GM12864 (cell line): ENCODE measurements around the gene SSH2.
"Not testable (repeated sequence)": the region's sequence is repeated elsewhere in the genome, so short reads cannot be mapped to it uniquely, and the experiment has no call there.

ENCODE experiments used
- DNase-seq: peaks from one replicate; pipeline ENCODE4 v3.0.0-alpha.2; 2011; ENCODE audit warnings: low read depth
- H3K4me3 ChIP-seq: 2 replicates; pipeline ENCODE4 v1.5.1; 2011; ENCODE audit warnings: mild to moderate bottlenecking, low read depth, low read length, control low read depth
- CTCF ChIP-seq: IDR thresholded peaks from 2 replicates; pipeline ENCODE4 v1.5.1; 2011; ENCODE audit warnings: low read depth, mild to moderate bottlenecking, moderate library complexity, low read length, control low read depth, inconsistent platforms; ENCODE audit errors: missing control alignments

SSH2 gene

GRCh38 chr17:29959658-29960337 lies 29.8 kb upstream of the SSH2 start:
- DNase-seq: no peak
- no peak for TF ChIP-seq CTCF
- H3K4me3 ChIP-seq: no peak overlapping the region

DNA sequence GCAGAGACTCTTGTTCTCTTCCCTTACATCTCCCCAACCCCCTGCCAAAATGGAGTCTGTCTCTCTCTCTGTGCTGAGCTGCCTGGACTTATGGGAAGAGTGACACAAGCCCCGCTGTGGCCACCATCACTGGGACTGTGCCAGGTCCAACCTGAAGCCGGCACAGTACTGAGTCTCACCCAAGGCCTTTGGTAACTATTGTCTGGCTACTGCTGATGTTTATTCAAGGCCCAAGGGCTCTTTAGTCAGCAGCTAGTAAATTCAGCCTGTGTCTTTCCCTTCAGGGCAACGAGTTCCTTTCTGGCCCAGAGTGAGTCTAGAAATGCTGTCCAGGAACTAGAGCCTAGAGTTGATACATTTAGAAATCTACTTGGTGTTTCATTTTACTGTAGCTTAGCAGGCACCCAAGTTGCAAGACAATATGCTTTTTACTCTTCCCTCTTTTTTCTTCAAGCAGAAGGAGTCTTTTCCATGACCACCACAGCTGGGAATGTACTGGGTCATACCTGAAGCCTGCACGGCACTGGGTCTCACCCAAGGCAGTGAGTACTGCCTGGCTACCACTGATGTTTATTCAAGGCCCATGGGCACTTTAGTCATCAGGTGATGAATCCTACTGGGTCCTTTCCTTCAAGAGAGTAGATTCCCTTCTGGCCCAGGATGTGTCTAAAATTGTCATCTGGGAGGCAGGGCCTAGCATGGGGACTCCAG lies 29.1 kb upstream of the SSH2 start:
- DNase-seq: no peak
- H3K4me3 ChIP-seq: no peak overlapping the region
- TF ChIP-seq CTCF: no peak

DNA sequence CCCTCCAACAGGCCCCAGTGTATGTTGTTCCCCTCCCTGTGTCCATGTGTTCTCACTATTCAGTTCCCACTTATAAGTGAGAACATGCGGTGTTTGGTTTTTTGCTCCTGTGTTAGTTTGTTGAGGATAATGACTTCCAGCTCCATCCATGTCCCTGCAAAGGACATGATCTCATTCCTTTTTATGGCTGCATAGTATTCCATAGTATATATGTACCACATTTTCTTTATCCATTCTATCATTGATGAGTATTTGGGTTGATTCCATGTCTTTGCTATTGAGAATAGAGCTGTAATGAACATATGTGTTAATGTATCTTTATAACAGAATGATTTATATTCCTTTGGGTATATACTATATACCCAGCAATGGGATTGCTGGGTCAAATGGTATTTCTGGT lies 27.5 kb upstream of the SSH2 start:
- not testable (repeated sequence) for DNase-seq, H3K4me3 ChIP-seq

GRCh38 chr17:29956225-29956624 lies 26.2 kb upstream of the SSH2 start:
- DNase-seq: no peak
- H3K4me3 ChIP-seq: no peak overlapping the region
- no peak for TF ChIP-seq CTCF

- no peak overlapping the region for H3K4me3 ChIP-seq
- TF ChIP-seq CTCF: peak; percentile 20
- no peak for DNase-seq
Measured at GRCh38 chr17:29954405-29954804, 24.4 kb upstream of the SSH2 start.

GRCh38 chr17:29949696-29950095 lies 19.7 kb upstream of the SSH2 start:
- no peak overlapping the region for H3K4me3 ChIP-seq

More at GRCh38 chr17:29949696-29950095, 19.7 kb upstream of the SSH2 start:
- no peak for DNase-seq
- no peak for TF ChIP-seq CTCF
